Neural cell (in vitro differentiated cells): Measurements from ENCODE around the gene RGS9.

ENCODE experiments used
- CTCF ChIP-seq: fragments of 450-650 bp; IDR thresholded peaks from 2 replicates; pipeline ENCODE4 v1.5.1; 2014; ENCODE audit warnings: antibody characterized with exemption, mild to moderate bottlenecking, moderate library complexity; ENCODE audit not compliant: poor library complexity, severe bottlenecking
- EP300 ChIP-seq: fragments of 450-650 bp; conservative IDR thresholded peaks from 2 replicates; pipeline ENCODE4 v1.6.1; 2014; ENCODE audit warnings: antibody characterized with exemption, mild to moderate bottlenecking, moderate library complexity; ENCODE audit not compliant: poor library complexity, severe bottlenecking
- EZH2 ChIP-seq: fragments of 200-600, 300-800 bp; shearing (Covaris generic), sonication (generic); IDR thresholded peaks from 2 replicates; pipeline ENCODE4 v1.6.1; 2014; ENCODE audit warnings: antibody characterized with exemption, low read length, borderline replicate concordance, mild to moderate bottlenecking; ENCODE audit not compliant: insufficient read depth, poor library complexity, severe bottlenecking
- MXI1 ChIP-seq: fragments of 450-650 bp; conservative IDR thresholded peaks from 2 replicates; pipeline ENCODE4 v1.6.1; 2014; ENCODE audit warnings: antibody characterized with exemption, mild to moderate bottlenecking; ENCODE audit not compliant: poor library complexity, severe bottlenecking
- POLR2AphosphoS5 ChIP-seq: IDR thresholded peaks from 2 replicates; pipeline ENCODE4 v1.6.1; 2012
- RAD21 ChIP-seq: fragments of 450-650 bp; conservative IDR thresholded peaks from 2 replicates; pipeline ENCODE4 v1.6.1; 2014; ENCODE audit warnings: antibody characterized with exemption, mild to moderate bottlenecking, moderate library complexity
- REST ChIP-seq: IDR thresholded peaks from 2 replicates; pipeline ENCODE4 v1.6.1; 2012; ENCODE audit warnings: borderline replicate concordance
- SMC3 ChIP-seq: fragments of 450-650 bp; conservative IDR thresholded peaks from 2 replicates; pipeline ENCODE4 v1.6.1; 2014; ENCODE audit warnings: antibody characterized with exemption, mild to moderate bottlenecking, moderate library complexity; ENCODE audit not compliant: poor library complexity
- TAF1 ChIP-seq: IDR thresholded peaks from 2 replicates; pipeline ENCODE4 v1.6.1; 2012; ENCODE audit warnings: low read depth

GRCh38 chr17:65194670-65195334, 57.6 kb downstream of the RGS9 start:
- TF ChIP-seq CTCF (no peak), TAF1 (no peak), EZH2 (no peak), REST (no peak), POLR2AphosphoS5 (no peak), EP300 (no peak), SMC3 (no peak), MXI1 (no peak), RAD21 (no peak)
